MM.1S (cell line): ENCODE results near the gene PUS10.

Source experiments
- EZH2 ChIP-seq: fragments of 300-600 bp; sonication (generic); optimal IDR thresholded peaks from 2 replicates; pipeline ENCODE3; 2017; ENCODE audit warnings: low read depth, mild to moderate bottlenecking, antibody characterized with exemption, low read length, mixed read lengths
- TF ChIP-seq, protein P1 (sequence below): fragments of 300-600 bp; sonication (generic); IDR thresholded peaks from 2 replicates; pipeline ENCODE4 v1.5.1; 2016; ENCODE audit warnings: antibody characterized with exemption, low read length, mixed read lengths

DNA sequence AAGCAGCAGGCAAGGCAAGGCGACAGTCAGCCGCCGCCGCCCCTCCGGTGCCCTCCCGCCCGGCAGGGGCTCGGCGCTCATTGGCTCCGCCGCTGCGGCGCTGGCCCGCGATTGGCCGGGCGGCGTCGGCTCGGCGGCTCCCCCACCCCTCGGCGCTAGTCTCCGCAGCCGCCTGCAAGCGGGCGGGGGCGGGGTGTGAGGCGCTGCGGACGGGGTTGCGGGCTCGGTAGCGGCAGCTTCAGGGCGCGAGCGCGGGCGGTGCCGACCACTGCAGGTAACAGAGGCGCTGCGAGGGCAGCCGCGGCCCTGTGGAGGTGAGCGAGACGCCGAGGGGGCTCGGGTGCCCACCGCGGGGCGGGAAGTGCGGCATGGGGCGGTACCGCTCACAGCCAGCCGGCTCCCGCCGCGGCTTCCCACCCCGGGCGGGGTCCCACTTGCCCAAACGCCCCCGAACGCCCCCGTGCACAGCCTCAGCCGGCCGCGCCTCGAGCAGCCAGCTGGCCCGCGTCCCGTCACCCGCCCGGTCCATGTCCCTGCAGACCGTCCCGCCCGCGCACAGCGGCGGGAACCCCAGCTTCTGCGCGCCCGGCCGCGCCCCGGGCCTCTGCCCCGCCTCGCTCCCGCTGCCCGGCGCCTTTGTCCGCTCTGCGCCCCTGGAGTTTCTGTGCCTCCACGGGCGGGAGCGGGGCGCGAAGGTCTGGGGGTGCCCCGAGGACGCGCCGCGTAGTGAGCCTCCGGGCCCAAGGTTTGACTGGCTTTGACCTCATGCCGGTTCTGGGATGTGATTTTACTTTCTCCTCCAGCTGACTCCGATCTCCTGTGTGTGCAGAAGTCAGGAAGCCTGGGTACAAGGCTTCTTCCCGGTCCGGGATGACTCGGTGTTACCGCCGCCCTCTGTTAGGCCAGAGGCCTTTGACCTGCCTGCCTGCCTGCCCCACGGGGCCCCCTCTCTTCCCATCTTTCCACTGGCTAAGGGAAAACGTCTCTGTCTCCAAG is 48.0 kb upstream of the PUS10 start, which contains the start of gene SANBR:
- TF ChIP-seq, protein P1, sequence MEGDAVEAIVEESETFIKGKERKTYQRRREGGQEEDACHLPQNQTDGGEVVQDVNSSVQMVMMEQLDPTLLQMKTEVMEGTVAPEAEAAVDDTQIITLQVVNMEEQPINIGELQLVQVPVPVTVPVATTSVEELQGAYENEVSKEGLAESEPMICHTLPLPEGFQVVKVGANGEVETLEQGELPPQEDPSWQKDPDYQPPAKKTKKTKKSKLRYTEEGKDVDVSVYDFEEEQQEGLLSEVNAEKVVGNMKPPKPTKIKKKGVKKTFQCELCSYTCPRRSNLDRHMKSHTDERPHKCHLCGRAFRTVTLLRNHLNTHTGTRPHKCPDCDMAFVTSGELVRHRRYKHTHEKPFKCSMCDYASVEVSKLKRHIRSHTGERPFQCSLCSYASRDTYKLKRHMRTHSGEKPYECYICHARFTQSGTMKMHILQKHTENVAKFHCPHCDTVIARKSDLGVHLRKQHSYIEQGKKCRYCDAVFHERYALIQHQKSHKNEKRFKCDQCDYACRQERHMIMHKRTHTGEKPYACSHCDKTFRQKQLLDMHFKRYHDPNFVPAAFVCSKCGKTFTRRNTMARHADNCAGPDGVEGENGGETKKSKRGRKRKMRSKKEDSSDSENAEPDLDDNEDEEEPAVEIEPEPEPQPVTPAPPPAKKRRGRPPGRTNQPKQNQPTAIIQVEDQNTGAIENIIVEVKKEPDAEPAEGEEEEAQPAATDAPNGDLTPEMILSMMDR = no peak
- TF ChIP-seq EZH2 = no peak
